Measurements from ENCODE around the gene OR10A2. TPM values are rescaled to one million over a fixed set of nuclear protein-coding genes. Genes with fewer than 3 reads are reported as not detected.
"Not testable (repeated sequence)": the region's sequence is repeated elsewhere in the genome, so short reads cannot be mapped to it uniquely, and the experiment has no call there.

The OR10A2 gene
- total and polyA plus RNA-seq, 10 donors: not detected

GRCh38 chr11:6876325-6876724 lies 13.5 kb downstream of the OR10A2 start, which contains the start of gene OR10A4:
TSS of gene OR10A4 (plus strand) at chr11:6876625. CDS start at chr11:6876648, 23 bp downstream.
- Histone ChIP-seq H3K27me3 (replicated peaks in 1 of 7) (no peaks in the 10 kb centered on the region), H3K9me3 (no peaks in the 10 kb centered on the region), H3K4me1 (no peaks in the 10 kb centered on the region), H3K27ac (no peak within 1 kb of the TSS), H3K36me3 (no peaks in the 10 kb centered on the region), H3K4me3 (no peak within 1 kb of the TSS)
- TF ChIP-seq POLR2AphosphoS5 (IDR thresholded peaks at IDR 0.05) (no peak), POLR2A (IDR thresholded peaks at IDR 0.05) (no peak)
- TF ChIP-seq, protein P1, sequence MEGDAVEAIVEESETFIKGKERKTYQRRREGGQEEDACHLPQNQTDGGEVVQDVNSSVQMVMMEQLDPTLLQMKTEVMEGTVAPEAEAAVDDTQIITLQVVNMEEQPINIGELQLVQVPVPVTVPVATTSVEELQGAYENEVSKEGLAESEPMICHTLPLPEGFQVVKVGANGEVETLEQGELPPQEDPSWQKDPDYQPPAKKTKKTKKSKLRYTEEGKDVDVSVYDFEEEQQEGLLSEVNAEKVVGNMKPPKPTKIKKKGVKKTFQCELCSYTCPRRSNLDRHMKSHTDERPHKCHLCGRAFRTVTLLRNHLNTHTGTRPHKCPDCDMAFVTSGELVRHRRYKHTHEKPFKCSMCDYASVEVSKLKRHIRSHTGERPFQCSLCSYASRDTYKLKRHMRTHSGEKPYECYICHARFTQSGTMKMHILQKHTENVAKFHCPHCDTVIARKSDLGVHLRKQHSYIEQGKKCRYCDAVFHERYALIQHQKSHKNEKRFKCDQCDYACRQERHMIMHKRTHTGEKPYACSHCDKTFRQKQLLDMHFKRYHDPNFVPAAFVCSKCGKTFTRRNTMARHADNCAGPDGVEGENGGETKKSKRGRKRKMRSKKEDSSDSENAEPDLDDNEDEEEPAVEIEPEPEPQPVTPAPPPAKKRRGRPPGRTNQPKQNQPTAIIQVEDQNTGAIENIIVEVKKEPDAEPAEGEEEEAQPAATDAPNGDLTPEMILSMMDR (IDR thresholded peaks at IDR 0.05 in 8 of 11, conservative IDR thresholded peaks at IDR 0.05 in 3 of 11): no peak
- DNase-seq: no peak
- 85 to 95% (median 86%) methylated on average over 1 of the region's 1 CpG for WGBS, 5 donors
- intact Hi-C loops (cut with DNase I; ENCODE audit: low total_unique reads): no loop called here

DNA sequence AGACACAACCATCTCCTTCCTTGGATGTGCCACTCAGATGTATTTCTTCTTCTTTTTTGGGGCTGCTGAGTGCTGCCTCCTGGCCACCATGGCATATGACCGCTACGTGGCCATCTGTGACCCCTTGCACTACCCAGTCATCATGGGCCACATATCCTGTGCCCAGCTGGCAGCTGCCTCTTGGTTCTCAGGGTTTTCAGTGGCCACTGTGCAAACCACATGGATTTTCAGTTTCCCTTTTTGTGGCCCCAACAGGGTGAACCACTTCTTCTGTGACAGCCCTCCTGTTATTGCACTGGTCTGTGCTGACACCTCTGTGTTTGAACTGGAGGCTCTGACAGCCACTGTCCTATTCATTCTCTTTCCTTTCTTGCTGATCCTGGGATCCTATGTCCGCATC lies 14.1 kb downstream of the OR10A2 start:
- Histone ChIP-seq H3K27ac (no peak overlapping the region), H3K27me3 (replicated peaks in 1 of 7) (no peaks in the 10 kb centered on the region), H3K4me3 (no peak overlapping the region), H3K36me3 (no peaks in the 10 kb centered on the region), H3K4me1 (no peaks in the 10 kb centered on the region), H3K9me3 (no peaks in the 10 kb centered on the region)
- intact Hi-C loops (cut with DNase I; ENCODE audit: low total_unique reads): no loop called here
- no peak for DNase-seq
- WGBS, 5 donors: 70 to 93% (median 83%) methylated on average over 3 of the region's 3 CpGs
- no peak for TF ChIP-seq POLR2A (IDR thresholded peaks at IDR 0.05)
- TF ChIP-seq, protein P1 (IDR thresholded peaks at IDR 0.05 in 8 of 11, conservative IDR thresholded peaks at IDR 0.05 in 3 of 11): no peak

- no peak overlapping the region for H3K4me3 ChIP-seq
These were observed 19.9 kb downstream of the OR10A2 start for GRCh38 chr11:6882751-6883150.

GRCh38 chr11:6887711-6888110 lies 24.9 kb downstream of the OR10A2 start:
- WGBS, 5 donors: 81 to 99% (median 93%) methylated on average over 5 of the region's 5 CpGs
- H3K4me1 ChIP-seq; intact Hi-C loops (cut with DNase I; ENCODE audit: low total_unique reads); H3K4me3 ChIP-seq; H3K27ac ChIP-seq; H3K27me3 ChIP-seq (replicated peaks in 1 of 7); H3K36me3 ChIP-seq; DNase-seq: not testable (repeated sequence)
- peaks cover 0 to 19% (median 11%) of the 10 kb centered on the region in 8 donors for H3K9me3 ChIP-seq

More at GRCh38 chr11:6882751-6883150, 19.9 kb downstream of the OR10A2 start:
- no peak for TF ChIP-seq POLR2A (IDR thresholded peaks at IDR 0.05)
- no peak for TF ChIP-seq POLR2AphosphoS5 (IDR thresholded peaks at IDR 0.05)
- TF ChIP-seq, protein P1 (IDR thresholded peaks at IDR 0.05 in 8 of 11, conservative IDR thresholded peaks at IDR 0.05 in 3 of 11): no peak
- no peak for DNase-seq
- Histone ChIP-seq H3K4me1 (no peaks in the 10 kb centered on the region), H3K27ac (no peak overlapping the region), H3K9me3 (peaks cover 0 to 3% (median 2%) of the 10 kb centered on the region in 8 donors), H3K27me3 (replicated peaks in 1 of 7) (no peaks in the 10 kb centered on the region), H3K36me3 (no peaks in the 10 kb centered on the region)
- intact Hi-C loops (cut with DNase I; ENCODE audit: low total_unique reads): no loop called here

GRCh38 chr11:6888830-6889229 lies 26.0 kb downstream of the OR10A2 start:
- no peak for DNase-seq
- H3K36me3 ChIP-seq: no peaks in the 10 kb centered on the region
- no peak overlapping the region for H3K27ac ChIP-seq
- intact Hi-C loops (cut with DNase I; ENCODE audit: low total_unique reads): no loop called here
- no peaks in the 10 kb centered on the region for H3K27me3 ChIP-seq (replicated peaks in 1 of 7)
- TF ChIP-seq, protein P1 (IDR thresholded peaks at IDR 0.05 in 8 of 11, conservative IDR thresholded peaks at IDR 0.05 in 3 of 11): no peak
- no peak for TF ChIP-seq POLR2A (IDR thresholded peaks at IDR 0.05)
- TF ChIP-seq POLR2AphosphoS5 (IDR thresholded peaks at IDR 0.05): no peak
- peaks cover 0 to 19% (median 11%) of the 10 kb centered on the region in 8 donors for H3K9me3 ChIP-seq
- WGBS, 5 donors: 81 to 90% (median 84%) methylated on average over 4 of the region's 4 CpGs
- H3K4me3 ChIP-seq: no peak overlapping the region
- no peaks in the 10 kb centered on the region for H3K4me1 ChIP-seq
